HepG2 (cell line): ENCODE data around the gene CD300LG. TPM values are rescaled to one million over a fixed set of nuclear protein-coding genes. Genes with fewer than 3 reads are reported as not detected.

Source experiments
- ADNP ChIP-seq: sonication (generic); formaldehyde crosslinking; IDR thresholded peaks from 2 replicates; pipeline ENCODE4 v1.4.0; 2020; ENCODE audit warnings: missing genetic modification reagents
- AGO1 ChIP-seq: fragments of 200-400 bp; formaldehyde crosslinking; IDR thresholded peaks from 2 replicates; pipeline ENCODE4 v1.6.1; 2017; ENCODE audit warnings: mild to moderate bottlenecking, low read depth, low read length, moderate library complexity; ENCODE audit not compliant: poor library complexity, severe bottlenecking
- FOXP4 ChIP-seq: sonication (generic); formaldehyde crosslinking; IDR thresholded peaks from 2 replicates; pipeline ENCODE4 v1.4.0; 2020; ENCODE audit warnings: missing genetic modification reagents
- HOMEZ ChIP-seq: IDR thresholded peaks from 2 replicates; pipeline ENCODE4 v1.6.1; 2016; ENCODE audit warnings: low read depth
- IKZF1 ChIP-seq: fragments of 450-650 bp; IDR thresholded peaks from 2 replicates; pipeline ENCODE4 v1.7.1; 2016
- PCBP1 ChIP-seq: fragments of 200-400 bp; formaldehyde crosslinking; IDR thresholded peaks from 2 replicates; pipeline ENCODE4 v1.6.1; 2017; ENCODE audit warnings: mild to moderate bottlenecking, low read depth, low read length, borderline replicate concordance
- RBFOX2 ChIP-seq: fragments of 200-400 bp; formaldehyde crosslinking; IDR thresholded peaks from 2 replicates; pipeline ENCODE4 v1.6.1; 2017; ENCODE audit warnings: low read depth, mild to moderate bottlenecking, low read length
- TOPORS ChIP-seq: sonication (generic); formaldehyde crosslinking; IDR thresholded peaks from 2 replicates; pipeline ENCODE4 v1.8.0; 2023; ENCODE audit warnings: mild to moderate bottlenecking, missing genetic modification reagents
- ZFP36 ChIP-seq: fragments of 150-350 bp; IDR thresholded peaks from 2 replicates; pipeline ENCODE4 v1.6.1; 2018; ENCODE audit warnings: borderline replicate concordance, low read length, low read depth; ENCODE audit not compliant: partially characterized antibody
- ZNF143 ChIP-seq: sonication (generic); formaldehyde crosslinking; IDR thresholded peaks from 2 replicates; pipeline ENCODE4 v1.4.0; 2020; ENCODE audit warnings: missing genetic modification reagents
- ZNF552 ChIP-seq: sonication (generic); formaldehyde crosslinking; IDR thresholded peaks from 2 replicates; pipeline ENCODE4 v1.9.0; 2022; ENCODE audit warnings: missing genetic modification reagents, mild to moderate bottlenecking, borderline replicate concordance
- ZNF770 ChIP-seq: sonication (generic); formaldehyde crosslinking; IDR thresholded peaks from 2 replicates; pipeline ENCODE4 v1.5.0; 2020; ENCODE audit warnings: mild to moderate bottlenecking, missing genetic modification reagents
- ZSCAN30 ChIP-seq: sonication (generic); formaldehyde crosslinking; IDR thresholded peaks from 2 replicates; pipeline ENCODE4 v1.5.0; 2020; ENCODE audit warnings: mild to moderate bottlenecking, missing genetic modification reagents
- polyA plus RNA-seq, 8 experiments: library from polyadenylated mRNA; depleted of rRNA in 3 of 8; stranded (reverse) in 7 of 8; unstranded in 1 of 8; fragments of >200 nt; fragmentation: Illumina TruSeq in 4 of 8; extraction: Trizol in 4 of 8; gene quantifications; 2 replicates each; pipeline versions ENCODE4 v1.2.1 to v1.2.3, GENCODE V29; 2011 to 2016; ENCODE audit warnings: low read depth in 4 of 8, missing spikeins in 1 of 8, mixed read lengths in 1 of 8; ENCODE audit not compliant: insufficient read depth in 1 of 8
- total RNA-seq, 5 experiments: library from RNA; depleted of rRNA; stranded (reverse); fragments of >200 nt; fragmentation: Illumina TruSeq; extraction: Trizol; gene quantifications; 2 replicates each; pipeline ENCODE4 v1.2.3, GENCODE V29; 2016; ENCODE audit warnings: low read depth in 1 of 5
- TF ChIP-seq, protein P1 (sequence below): sonication (generic); formaldehyde crosslinking; IDR thresholded peaks from 2 replicates; pipeline ENCODE4 v1.8.1; 2023; ENCODE audit warnings: mild to moderate bottlenecking, missing genetic modification reagents
- TF ChIP-seq, protein P2 (sequence below): sonication (generic); formaldehyde crosslinking; IDR thresholded peaks from 2 replicates; pipeline ENCODE4 v1.5.0; 2020; ENCODE audit warnings: missing genetic modification reagents

Gene CD300LG
- total and polyA plus RNA-seq, 2 of the 13 experiments (the other 11 are each of a cell fraction or from before 2014, with no cell fraction given) = not detected

GRCh38 chr17:43878260-43879175 is 31.5 kb downstream of the CD300LG start (continued):
- no peak for TF ChIP-seq RBFOX2
- no peak for TF ChIP-seq ZNF143 (CRISPR knock-in tag)
- TF ChIP-seq IKZF1 = no peak
- no peak for TF ChIP-seq ADNP (CRISPR knock-in tag)
- TF ChIP-seq PCBP1 = no peak
- no peak for TF ChIP-seq ZSCAN30
- no peak for TF ChIP-seq ZNF552 (CRISPR knock-in tag)
- TF ChIP-seq, protein P1, sequence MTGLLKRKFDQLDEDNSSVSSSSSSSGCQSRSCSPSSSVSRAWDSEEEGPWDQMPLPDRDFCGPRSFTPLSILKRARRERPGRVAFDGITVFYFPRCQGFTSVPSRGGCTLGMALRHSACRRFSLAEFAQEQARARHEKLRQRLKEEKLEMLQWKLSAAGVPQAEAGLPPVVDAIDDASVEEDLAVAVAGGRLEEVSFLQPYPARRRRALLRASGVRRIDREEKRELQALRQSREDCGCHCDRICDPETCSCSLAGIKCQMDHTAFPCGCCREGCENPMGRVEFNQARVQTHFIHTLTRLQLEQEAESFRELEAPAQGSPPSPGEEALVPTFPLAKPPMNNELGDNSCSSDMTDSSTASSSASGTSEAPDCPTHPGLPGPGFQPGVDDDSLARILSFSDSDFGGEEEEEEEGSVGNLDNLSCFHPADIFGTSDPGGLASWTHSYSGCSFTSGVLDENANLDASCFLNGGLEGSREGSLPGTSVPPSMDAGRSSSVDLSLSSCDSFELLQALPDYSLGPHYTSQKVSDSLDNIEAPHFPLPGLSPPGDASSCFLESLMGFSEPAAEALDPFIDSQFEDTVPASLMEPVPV (CRISPR knock-in tag) = peak; percentile 34; the same call in 1 of the 2 replicates
- TF ChIP-seq ZFP36 = no peak
- no peak for TF ChIP-seq TOPORS
- no peak for TF ChIP-seq HOMEZ
- TF ChIP-seq AGO1 = peak; percentile 56
- TF ChIP-seq, protein P2, sequence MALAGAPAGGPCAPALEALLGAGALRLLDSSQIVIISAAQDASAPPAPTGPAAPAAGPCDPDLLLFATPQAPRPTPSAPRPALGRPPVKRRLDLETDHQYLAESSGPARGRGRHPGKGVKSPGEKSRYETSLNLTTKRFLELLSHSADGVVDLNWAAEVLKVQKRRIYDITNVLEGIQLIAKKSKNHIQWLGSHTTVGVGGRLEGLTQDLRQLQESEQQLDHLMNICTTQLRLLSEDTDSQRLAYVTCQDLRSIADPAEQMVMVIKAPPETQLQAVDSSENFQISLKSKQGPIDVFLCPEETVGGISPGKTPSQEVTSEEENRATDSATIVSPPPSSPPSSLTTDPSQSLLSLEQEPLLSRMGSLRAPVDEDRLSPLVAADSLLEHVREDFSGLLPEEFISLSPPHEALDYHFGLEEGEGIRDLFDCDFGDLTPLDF (CRISPR knock-in tag) = no peak
- no peak for TF ChIP-seq ZNF770 (CRISPR knock-in tag)
- no peak for TF ChIP-seq FOXP4 (CRISPR knock-in tag)
